Brain microvascular endothelial cell (primary cell): ENCODE results near the gene SLC38A8.

Source experiments
- DNase-seq: peaks from one replicate; pipeline ENCODE4 v3.0.0-alpha.2; 2020
- H3K27ac ChIP-seq: fragments of 250-450 bp; sonication (Bioruptor Pico); 2 replicates; pipeline ENCODE4 v1.5.1; 2020; ENCODE audit warnings: mild to moderate bottlenecking, moderate library complexity
- H3K27me3 ChIP-seq: fragments of 250-450 bp; sonication (Bioruptor Pico); replicated peaks from 2 replicates; pipeline ENCODE4 v1.5.1; 2020; ENCODE audit warnings: mild to moderate bottlenecking
- H3K36me3 ChIP-seq: fragments of 250-450 bp; sonication (Bioruptor Pico); replicated peaks from 2 replicates; pipeline ENCODE4 v1.5.1; 2020; ENCODE audit warnings: mild to moderate bottlenecking
- H3K4me3 ChIP-seq: 2 replicates; pipeline ENCODE4 v1.5.1; 2011; ENCODE audit warnings: low read depth, mild to moderate bottlenecking, control low read depth, low read length, moderate library complexity
- in situ Hi-C: cut with HindIII; loops from 2 replicates; pipeline ENCODE4 v1.10.0; 2017; ENCODE audit warnings: low sequenced_read_pairs, low pct_ligation_motif_present
- TF ChIP-seq, protein P1 (sequence below): IDR thresholded peaks from 2 replicates; pipeline ENCODE4 v1.5.1; 2011; ENCODE audit warnings: low read depth, mild to moderate bottlenecking, moderate library complexity, low read length, control low read depth, inconsistent platforms; ENCODE audit errors: missing control alignments

The SLC38A8 gene

DNA sequence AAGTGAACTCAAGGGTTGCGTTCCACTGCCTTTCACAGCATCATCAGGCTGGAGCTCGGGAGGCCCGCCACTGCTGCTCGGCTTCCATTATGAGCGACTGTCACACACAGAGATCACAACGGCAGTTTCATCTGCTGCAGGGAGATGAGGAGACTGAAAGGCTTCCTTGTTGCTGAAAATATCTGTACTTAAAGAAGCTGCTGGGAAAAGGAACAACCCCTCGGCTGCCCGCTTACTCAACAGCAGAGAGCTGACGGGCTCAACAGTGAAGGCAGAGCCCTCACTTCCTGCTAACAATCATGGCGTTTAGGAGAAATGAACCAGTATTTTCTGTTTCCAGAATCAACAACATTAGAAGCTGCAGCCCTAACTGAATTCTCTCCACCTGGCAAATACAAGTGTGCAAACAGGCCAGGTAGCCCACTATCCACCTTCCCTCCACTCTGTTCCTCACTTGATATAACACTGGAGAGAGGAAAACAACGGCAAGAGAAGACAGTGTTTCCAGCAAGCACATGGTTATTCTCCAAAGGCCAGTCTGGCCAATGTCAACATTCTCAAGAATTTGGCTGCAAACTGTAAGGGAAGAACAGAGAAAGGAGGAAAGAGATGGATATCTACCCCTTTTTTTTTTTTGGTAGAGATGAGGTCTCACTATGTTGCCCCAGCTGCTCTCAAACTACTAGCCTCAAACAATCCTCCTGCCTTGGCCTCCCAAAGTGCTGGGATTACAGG is 40.4 kb upstream of the SLC38A8 start:
- Histone ChIP-seq H3K27me3 (no peaks in the 10 kb centered on the region), H3K36me3 (peaks cover 22% of the 10 kb centered on the region), H3K27ac (no peak overlapping the region), H3K4me3 (no peak overlapping the region)
- in situ Hi-C loops, result no loop called here
- TF ChIP-seq, protein P1, sequence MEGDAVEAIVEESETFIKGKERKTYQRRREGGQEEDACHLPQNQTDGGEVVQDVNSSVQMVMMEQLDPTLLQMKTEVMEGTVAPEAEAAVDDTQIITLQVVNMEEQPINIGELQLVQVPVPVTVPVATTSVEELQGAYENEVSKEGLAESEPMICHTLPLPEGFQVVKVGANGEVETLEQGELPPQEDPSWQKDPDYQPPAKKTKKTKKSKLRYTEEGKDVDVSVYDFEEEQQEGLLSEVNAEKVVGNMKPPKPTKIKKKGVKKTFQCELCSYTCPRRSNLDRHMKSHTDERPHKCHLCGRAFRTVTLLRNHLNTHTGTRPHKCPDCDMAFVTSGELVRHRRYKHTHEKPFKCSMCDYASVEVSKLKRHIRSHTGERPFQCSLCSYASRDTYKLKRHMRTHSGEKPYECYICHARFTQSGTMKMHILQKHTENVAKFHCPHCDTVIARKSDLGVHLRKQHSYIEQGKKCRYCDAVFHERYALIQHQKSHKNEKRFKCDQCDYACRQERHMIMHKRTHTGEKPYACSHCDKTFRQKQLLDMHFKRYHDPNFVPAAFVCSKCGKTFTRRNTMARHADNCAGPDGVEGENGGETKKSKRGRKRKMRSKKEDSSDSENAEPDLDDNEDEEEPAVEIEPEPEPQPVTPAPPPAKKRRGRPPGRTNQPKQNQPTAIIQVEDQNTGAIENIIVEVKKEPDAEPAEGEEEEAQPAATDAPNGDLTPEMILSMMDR, result no peak
- DNase-seq, result no peak

DNA sequence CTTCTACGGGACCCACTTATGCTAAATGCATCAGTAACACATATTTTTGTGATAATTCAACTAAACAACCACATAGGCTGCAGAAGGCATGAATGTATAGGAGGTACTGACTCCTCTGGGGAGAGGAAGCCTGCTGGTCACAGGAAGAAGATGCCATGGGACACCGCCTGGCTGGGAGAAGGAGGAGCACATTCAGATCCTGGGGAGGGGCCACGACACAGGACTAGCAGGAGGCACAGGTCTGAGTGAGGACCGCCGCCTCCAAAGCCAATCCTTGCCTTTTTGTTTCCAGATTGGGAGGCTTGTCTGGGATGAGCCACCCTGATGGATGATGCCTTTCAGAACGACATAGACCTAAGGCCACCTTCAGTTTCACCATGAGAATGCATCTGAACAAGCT is 39.5 kb upstream of the SLC38A8 start:
- TF ChIP-seq, protein P1, result no peak
- no peak for DNase-seq
- Histone ChIP-seq H3K36me3 (peaks cover 22% of the 10 kb centered on the region), H3K4me3 (no peak overlapping the region), H3K27ac (no peak overlapping the region), H3K27me3 (no peaks in the 10 kb centered on the region)
- in situ Hi-C loops, result no loop called here

DNA sequence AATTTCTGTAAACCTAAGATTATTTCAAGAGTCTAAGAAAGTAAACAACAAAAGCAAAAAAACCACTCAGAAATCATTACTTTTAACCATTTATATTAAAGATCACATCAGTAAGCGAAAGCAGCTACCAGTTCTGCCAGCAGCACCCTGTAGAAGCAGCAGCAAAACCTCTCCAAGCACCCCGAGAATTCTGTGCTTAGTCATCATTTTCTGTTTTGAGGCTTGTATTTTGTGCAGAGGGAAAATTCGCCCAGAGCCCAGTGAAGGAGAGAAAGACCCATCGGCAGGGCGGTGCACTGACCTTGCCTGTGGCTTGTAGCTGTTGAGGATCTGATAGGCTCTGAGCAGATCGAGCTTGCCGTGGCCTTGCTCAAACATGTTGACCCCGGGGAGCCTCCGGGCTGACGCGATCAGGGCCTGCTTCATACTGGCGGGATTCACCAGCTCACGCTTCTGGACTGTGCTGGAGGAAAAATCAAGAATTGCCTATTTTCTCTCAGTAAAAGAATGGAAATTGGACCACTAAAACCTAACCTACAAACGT is 38.9 kb upstream of the SLC38A8 start:
- peaks cover 16% of the 10 kb centered on the region for H3K36me3 ChIP-seq
- H3K27ac ChIP-seq, result no peak overlapping the region
- H3K4me3 ChIP-seq, result no peak overlapping the region
- DNase-seq, result no peak
- no peaks in the 10 kb centered on the region for H3K27me3 ChIP-seq
- in situ Hi-C loops, result no loop called here
- TF ChIP-seq, protein P1, result no peak

DNA sequence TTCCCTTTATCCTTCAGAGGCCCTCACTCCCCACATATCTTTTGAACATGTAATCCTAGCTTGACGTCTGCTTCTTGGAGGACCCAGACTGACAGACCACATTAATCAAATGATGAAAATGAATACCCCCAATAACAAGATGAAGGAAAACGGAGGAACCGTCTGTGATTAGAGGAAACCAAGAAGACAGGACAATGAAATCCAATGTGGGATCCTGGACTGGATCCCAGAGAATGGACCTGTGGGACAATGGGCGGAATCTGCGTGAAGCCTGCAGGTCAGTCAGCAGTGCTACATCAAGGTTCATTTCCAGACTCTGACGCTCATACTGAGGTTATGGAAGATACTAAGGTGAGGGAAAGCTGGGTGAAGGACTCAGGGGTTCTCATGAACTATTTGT is 38.2 kb upstream of the SLC38A8 start:
- in situ Hi-C loops, result no loop called here
- TF ChIP-seq, protein P1, result no peak
- DNase-seq, result no peak
- peaks cover 10% of the 10 kb centered on the region for H3K36me3 ChIP-seq
- no peak overlapping the region for H3K4me3 ChIP-seq
- H3K27me3 ChIP-seq, result no peaks in the 10 kb centered on the region
- H3K27ac ChIP-seq, result no peak overlapping the region

DNA sequence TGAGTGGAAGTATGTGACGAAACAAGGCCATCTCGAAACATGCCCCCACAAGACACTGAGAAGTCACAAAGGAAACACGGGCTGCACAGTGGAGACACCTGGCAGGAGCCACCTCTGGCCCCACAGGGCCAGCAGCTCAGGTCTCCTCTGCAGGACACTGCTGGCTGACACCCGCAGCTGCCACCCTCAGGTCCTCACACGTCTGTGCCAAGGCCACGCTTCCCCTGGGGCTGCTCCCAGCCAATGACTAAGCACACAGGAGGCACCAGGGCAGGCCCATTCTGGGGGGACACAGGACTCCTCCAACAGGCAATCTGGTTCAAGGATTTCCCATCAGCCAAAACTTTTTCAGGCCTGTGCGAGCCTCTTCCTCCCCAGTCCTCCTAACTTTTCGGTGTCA is 37.8 kb upstream of the SLC38A8 start:
- H3K27me3 ChIP-seq, result no peaks in the 10 kb centered on the region
- DNase-seq, result no peak
- no peak overlapping the region for H3K27ac ChIP-seq
- no peak overlapping the region for H3K4me3 ChIP-seq
- H3K36me3 ChIP-seq, result peaks cover 11% of the 10 kb centered on the region
- TF ChIP-seq, protein P1, result no peak
- in situ Hi-C loops, result no loop called here
